Measurements from ENCODE around the gene ARL15.

Gene ARL15

DNA sequence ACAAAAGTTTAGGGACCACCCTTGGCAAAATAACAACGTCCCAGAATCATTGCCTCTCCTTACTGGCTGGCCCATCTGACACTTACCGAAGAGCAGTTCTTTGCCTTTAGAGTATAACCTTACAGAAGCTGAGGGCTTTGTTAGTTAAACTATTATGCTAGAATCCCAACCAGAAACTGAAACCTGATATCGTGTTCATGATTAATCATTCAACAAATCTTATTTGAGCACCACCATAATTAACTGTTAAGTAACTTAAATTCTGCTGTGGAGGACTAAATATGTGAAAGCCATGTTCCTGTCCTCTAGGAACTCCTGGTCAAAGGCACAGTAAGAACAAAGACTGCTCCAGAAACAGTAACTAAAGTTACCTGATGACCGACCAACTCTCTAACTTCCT, 104.9 kb downstream of the ARL15 start:
- no peak for DNase-seq
- ATAC-seq, result no peak

DNA sequence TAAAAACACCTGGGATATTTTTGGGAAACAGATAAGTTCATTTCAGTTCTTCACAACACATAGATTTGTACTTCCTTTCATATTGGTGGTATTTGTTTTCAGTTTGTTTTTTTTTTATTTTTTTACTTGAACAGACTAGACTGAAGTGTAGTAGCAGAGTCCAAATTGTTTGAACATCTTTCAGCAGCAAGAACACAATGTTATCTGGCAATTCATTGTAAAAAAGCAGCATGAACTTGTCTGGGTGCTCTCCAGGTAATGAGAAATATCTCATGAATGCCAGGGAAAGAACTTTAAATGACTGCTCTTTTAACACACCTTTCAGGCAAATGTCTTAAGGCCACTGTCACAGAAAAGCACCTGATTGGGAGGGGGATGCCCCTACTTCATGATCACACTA, 113.4 kb downstream of the ARL15 start:
- ATAC-seq (no peak), DNase-seq (no peak)

DNA sequence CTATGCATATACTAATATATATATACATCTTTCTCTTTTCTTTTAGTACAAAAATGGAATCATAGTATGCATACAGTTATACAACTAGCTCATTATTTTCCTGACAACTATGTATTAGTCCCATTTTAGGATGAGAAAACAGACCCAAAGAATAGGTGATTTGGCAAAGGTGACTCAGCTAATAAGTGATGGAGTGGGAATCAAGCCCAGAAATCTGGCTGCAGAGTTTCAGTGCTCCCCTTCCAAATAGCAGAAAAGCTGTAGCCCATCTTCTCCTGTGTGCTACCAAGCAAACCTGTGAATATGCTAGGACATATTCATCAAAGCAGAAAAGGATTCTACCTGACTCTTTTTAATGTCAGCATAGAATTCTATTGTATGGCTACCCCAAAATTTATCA, 114.7 kb downstream of the ARL15 start:
- ATAC-seq (no peak), DNase-seq (no peak)

DNA sequence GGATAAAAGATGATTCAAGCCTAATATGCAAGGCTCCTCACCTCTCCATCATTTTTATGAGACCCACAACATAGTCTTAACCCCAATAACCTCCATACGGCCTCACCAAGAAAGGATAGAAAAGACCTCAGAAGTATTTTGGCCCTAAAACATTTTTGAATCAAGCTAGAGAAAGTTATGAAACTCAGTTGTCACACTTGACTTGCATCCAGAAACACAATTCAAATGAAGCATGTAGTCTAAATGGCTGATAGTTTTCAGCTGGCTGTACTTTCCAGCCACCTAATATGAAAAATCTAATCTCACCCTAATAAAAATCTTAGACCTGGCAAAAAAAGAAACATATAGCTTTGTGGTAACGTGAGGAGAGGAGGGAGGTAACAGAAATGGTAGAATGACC, 116.1 kb downstream of the ARL15 start:
- ATAC-seq, result no peak
- no peak for DNase-seq

DNA sequence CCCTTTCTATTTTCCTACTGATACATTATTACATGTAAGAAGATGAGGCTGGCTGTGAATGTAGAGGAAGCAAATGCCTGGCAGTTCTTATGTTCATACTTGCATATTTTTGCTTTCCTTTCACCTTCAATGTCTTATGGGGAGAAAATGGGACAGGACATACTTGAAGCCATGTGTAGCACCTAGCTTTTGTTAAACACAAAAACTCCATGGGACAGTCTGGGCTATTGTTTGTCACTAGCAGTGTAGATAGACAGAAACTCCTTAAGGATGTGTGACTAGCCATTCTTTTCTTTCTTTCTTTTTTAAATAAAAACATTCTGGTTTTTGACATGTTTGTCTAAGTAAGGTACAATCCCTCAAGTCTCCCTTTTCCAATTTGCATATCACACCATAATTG, 122.7 kb downstream of the ARL15 start:
- DNase-seq (no peak), ATAC-seq (no peak)

DNA sequence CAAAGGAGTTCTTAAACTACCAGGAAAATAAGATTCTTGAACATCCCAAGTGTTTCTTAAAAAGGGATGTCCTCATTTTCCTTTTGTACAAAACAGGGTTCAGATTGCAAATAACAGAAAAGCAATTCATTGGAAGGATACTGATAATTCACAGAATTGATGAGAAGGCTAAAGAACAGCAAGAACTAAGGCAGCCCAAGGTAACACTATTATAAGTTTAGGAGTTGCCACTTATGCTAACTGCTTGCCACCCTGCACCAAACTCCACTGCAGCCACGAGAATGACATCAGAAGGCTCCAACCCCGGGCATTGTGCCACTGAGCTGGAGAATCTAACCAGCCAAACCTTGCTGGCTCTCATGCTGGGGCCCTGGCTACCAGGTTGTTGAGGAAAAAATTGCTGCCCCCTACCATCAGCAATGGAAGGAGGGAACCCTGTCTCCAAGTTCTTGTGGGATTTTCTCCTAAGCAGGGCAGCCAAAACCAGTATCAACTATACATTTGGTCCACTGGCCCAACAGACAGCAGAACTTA, 123.4 kb downstream of the ARL15 start:
- no peak for ATAC-seq
- DNase-seq, result no peak

DNA sequence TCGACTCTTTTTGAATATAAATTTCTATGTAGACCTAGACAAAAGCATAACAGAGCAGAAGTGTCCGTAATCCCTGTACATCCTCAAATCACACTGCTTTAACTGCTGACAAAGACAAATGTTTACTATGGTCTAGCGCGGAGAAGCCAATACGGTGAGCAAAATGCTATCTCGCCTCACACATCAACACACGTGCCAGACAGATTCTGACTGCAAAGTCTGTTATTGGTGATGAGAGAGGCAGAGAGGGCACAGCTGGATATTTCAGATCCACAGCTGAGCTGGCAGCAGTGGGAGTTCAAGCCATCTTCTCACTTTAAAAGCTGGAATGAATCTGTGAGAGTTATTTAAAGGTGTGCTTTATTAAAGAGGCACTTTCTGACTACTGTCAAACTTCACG, 124.3 kb downstream of the ARL15 start:
- DNase-seq (no peak), ATAC-seq (no peak)

DNA sequence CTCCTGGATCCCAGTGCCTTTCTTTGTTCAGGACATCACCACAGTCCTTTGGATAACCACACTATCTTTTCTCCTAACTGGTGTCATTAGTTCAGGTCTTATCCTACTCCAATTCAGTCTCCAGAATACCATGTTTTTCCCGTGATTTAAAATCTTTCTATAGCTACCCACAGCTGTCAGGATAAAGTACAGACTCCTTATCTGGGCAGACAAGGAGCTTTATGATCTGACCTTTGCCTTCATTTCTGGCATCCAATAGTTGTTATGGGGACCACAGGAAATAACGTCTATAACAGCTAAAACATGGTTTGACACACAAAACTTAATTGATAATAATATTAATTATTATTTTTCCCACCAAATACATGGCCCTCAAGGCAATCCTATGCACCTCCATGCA, 125.6 kb downstream of the ARL15 start:
- no peak for ATAC-seq
- no peak for DNase-seq

DNA sequence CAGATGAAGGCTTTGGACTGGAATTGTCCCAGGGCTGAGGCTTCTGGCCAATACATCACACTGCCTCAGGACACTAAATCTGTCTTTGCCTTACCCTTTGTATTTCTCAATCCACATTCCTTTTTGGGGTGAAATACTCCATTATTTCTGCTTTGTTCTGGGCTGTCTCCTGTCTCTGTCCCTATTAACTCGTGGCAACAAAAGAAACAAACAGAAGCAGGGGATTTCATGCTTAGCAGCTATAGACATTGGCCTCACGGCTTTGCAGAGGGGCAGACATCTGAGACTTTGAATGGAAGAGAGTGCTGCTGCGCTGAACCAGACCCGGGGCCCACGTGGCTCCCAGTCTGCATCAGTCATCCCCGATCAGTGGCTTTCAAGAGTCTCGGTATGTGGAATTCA, 129.7 kb downstream of the ARL15 start:
- ATAC-seq (no peak), DNase-seq (no peak)

DNA sequence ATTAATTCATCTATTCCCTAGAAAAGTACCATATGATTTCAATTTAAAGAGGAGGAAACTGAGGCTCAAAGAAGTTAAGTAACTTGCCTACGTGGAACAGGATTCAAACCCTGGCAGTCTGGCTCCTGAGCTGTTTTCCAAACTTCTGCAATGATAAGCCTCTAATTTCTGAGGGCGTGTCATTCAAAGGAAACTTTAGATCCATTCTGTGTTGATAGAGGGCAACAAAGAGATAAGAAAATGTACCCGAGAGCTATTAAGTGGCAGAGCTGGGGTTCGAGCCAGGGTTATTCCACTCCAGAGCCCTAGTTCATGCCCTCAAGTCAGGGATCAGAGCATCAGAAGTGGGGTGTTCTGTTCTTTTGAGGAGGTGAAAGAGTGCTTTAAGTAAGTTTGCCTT, 131.4 kb downstream of the ARL15 start:
- no peak for ATAC-seq
- no peak for DNase-seq

DNA sequence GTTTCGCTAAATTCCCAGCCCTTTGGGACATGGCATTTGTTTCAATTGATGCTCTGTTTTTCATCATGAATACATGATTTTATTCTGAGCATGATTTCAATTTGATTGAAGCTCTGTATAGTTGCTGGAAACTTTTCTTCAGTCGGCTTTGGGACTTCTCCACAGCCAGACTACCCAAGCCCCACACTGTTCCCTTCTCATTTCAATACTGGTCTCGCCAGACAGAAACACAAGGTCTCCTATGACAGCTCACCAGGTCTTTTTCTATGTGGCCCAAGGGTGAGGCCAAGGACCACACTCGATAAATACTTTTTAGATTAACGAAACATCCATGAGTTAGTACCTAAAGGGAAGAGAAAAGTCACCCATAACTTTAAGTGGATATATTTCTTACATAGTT, 132.2 kb downstream of the ARL15 start:
- ATAC-seq (no peak), DNase-seq (no peak)

DNA sequence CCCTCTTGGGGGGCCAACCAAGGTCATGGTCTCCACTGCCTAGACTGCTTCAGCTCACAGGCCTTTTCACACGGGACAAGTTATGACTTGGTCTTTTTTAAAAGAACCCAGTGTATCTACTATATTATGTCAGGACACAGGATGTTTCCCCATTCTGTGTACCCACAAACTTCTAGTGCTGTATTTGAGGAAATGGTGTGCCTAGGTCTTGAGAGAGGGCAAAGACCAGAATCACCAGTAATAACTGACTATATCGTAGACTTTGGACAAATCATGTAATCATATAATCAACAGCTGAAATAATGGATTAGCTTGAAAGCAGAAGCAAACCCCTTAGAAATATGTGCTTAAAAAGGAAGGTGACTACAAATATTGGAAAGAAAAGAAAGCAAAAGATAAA, 133.3 kb downstream of the ARL15 start:
- no peak for DNase-seq
- no peak for ATAC-seq

DNA sequence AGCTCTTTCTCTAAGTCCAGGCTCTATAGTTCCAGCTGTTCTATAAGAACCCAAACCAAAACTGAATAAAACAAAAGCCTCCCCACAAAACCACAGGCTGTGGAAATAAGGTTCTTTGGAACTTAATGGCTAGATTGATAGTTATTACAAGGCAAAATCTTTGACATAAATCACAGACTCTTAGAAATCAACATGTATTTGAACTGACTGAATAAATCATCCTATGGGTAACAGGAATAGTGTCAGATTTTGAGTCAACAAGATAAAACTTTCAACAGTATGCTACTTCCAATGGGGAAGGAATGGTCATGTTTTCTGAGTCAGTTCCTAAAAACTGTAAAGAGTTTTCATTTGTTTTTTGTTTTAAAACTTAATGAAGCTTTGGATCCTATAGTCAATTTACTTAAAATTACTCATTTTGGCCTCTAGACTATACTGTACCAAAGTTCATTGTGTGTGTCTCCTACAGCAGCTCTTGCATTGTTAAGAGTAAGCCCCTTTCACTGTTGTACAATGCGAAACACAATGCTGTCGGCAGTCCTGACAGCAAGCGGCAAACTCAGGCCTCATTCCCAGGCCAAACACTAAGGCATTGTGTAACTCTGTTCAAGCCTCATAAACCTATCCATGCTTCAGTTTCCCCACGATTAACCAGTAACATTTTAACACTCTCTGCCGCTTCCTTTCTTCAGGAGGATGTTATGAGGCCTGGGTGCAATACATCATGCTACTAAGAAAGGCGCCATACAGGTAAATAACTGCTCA, 134.1 kb downstream of the ARL15 start:
- ATAC-seq, result no peak
- no peak for DNase-seq

DNA sequence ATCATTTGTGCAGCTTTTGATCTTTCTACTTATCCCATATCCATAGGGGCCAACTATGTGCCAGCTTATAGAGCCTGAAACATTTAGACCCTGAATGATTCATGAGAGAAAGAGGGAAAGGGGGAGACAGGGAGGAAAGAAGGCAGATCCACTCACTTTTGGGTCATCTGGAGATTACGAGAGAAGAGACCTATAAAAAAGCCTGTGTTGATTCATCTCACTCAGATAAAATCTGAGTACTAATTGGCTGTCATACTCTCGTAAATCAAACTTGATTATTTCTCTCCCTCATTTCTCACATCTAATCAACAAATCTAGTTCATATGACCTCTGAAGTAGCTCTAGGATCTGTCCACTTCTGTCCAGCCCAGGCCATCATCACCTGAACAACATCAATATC, 137.1 kb downstream of the ARL15 start:
- no peak for ATAC-seq
- no peak for DNase-seq

DNA sequence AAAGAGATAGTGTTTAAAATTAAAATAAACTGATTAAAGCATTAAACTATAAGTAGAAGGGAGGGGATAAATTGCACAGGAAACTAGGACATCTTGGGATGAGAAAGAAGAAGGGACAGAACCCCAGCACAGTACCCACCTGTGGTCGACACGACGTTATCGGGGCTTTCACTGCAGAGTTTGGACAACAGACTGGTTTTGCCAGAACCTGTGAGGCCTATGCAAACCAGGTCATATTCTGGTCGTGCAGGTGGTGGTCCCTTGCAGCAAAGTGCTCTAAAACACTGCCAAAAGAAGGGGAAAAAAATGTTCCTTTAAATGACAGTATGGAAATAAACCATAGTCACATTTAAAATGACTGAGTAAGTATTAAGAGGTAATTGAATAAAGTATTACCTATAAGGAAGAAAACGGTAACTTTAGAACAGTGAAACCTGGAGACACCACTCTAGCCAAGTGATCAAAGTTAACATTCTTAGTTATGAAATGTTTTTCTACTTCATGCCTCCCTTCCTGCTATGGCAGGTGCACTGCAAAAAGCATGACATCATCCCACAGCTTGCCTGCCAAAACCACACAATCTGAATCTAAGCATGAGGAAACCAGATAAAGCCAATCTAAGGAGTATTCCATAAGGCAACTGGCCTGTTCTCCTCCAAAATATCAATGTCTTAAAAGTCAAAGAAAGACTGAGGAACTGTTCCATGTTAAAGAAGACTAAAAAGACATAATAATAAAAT, 138.6 kb downstream of the ARL15 start:
- ATAC-seq (no peak), DNase-seq (no peak)

DNA sequence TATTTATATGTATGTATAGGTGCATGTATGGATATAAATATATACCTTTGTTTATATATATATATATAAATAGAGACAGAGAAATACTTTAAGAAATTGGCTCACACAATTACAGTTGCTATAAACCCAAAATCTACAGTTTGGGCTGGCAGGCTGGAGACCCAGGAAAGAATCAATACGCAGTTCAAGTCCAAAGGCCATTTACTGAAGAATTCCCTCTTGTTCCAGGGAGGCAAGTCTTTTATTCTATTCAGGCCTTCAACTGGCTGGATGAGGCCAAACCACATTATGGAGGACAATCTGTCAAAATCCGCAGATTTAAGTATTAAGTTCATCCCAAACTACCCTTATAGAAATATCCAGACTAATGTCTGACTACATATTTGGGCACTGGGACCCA, 144.7 kb downstream of the ARL15 start:
- ATAC-seq (no peak), DNase-seq (no peak)

DNA sequence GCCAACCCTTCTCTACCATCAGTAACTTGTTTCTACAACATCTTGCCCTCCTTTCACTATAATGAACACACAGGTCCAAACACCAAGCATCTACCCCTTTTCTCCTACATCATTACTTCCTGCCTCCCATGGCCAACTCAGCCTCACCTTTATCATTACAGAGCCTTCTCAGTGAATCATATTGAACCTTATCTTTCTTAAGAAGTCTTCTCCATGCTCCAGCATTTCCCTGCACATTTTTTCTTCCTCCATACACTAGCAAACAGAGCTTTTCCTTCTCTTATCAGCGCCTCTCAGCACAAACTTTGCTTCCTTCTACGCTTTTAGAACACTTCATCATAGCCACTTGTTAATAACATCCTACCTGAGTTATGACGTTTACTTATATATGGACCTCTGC, 148.2 kb downstream of the ARL15 start:
- DNase-seq (no peak), ATAC-seq (no peak)

DNA sequence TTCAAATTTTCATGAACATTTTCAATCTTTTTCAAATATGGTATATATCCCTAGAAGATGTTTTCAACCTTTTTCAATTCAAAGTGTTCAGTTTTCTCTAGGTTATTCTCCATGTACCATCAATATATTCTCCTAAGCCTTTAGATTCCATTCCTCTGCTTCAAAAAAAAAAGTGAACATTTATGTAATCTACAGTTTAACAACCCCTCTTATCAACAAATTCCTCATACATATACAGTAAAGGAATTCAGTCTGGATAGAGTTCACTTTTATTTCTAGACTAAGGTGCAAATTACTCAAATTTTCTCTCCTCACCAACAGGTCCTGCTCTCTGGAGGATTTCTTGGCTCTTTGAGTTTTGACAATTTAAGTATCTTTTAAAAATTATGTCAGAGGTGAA, 150.0 kb downstream of the ARL15 start:
- DNase-seq (no peak), ATAC-seq (no peak)

DNA sequence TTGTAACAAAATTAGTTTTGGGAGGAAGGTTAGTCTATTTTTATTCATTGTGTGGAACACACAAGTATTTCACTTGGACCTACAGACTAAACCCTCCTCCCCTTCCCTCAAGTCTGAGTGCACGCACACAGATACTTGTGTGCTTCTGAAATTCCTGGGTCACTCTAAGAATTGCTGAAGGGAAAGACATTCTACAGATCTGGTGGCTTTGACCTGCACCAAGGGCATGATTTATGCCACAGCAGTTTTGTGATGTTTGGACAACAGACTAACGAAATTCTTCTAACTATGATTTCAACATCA, 150.5 kb downstream of the ARL15 start:
- ATAC-seq (no peak), DNase-seq (no peak)

DNA sequence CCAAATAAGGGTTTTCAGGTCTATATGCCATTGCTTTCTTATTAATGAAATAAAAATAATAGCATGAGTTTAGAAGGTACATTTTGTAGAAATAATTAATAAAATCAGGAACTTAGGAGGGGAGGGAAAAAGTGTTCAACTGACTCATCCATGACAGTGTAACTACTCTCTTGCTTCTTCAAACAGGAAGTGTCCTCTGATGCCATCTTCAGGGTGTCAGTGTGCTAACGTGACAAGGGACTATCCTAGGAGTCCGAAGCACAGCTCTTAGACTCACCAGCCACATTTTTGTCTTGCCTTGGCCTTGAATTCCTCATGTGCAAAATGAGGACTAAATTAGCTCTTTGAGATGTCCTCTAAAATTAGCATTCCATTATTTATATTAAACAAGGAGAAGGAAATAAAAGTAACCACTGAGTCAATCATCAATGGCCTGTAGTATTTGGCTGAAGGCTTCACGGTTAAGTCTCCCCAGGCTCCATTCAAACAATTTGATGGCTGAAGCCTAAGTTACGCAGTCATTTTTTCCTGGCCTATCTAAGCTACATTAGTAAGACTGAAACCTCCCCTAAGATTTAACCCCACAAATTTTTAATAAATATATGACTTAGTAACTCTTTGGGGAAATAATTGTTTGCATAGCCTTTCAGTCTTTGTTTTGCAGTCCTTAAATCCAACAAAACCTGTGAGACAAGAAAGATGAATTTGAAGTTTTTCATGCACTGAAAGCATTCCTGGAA, 151.1 kb downstream of the ARL15 start:
- ATAC-seq, result no peak
- DNase-seq, result no peak

DNA sequence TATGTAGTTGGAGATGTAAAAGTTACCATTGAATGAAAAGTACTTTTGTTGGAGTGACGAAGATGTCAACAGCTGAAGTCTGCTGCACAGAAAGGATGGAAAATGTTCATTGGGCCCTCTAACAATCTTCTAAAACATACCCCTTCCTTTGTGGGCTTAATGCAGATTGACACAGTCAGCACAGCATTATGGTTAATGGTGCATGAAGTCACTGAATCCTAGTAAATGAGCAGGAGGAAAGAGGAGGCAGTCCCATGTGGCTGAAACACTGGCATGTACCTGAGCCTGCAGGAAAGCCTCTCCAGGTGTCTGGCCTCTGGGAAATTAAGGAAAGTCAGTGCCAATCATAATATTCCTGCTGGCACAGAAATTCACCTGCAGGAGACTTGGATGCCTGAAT, 153.8 kb downstream of the ARL15 start:
- ATAC-seq (no peak), DNase-seq (no peak)

DNA sequence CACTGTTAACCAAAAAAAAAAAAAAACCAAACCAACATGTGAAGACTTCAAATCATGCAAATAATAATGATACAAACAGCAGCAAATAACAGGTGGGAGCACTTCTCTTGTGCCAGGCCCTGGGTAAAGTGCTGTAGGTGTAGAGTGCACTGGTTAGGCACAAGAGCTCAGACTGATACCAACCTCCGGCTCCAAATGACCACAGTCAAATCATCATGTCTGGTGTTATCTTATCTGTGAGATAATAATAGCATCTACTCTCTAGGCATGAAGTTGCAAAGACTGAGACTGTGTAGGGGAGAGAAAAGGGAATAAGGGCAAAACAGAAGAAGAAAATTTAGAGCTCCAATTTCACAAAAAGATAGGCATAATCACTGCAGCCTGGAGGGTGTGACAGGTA, 159.5 kb downstream of the ARL15 start:
- DNase-seq (no peak), ATAC-seq (no peak)

DNA sequence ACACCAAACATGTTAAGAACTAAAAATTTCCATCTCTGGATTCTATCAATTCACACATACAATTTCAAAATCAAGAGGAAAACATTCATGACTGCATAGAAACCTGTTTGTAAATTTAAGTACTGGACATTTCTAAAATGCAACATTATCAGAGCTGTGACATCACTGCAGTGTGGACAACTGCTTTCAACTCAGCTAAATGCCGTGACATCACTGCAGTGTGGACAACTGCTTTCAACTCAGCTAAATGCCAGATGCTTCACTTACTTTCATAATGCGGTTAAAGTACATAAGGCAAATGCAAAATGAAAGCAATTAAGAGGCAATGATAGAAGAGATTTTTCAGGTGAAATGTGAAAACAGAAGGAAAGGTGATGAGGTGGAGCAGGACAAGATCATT, 161.5 kb downstream of the ARL15 start:
- DNase-seq (no peak), ATAC-seq (no peak)
